Measurements from ENCODE around the gene LRMDA.

LRMDA gene

GRCh38 chr10:76021398-76021797, 590.0 kb downstream of the LRMDA start:
- no peaks in the 10 kb centered on the region for H3K4me1 ChIP-seq (ENCODE audit: insufficient read depth, low read length, poor library complexity, severe bottlenecking)
- no peak overlapping the region for H2AFZ ChIP-seq (ENCODE audit: low read length)
- H3K36me3 ChIP-seq (ENCODE audit: insufficient read depth, low read length) = no peaks in the 10 kb centered on the region
- no peaks in the 10 kb centered on the region for H3F3A ChIP-seq (ENCODE audit: low read depth)
- H3K79me2 ChIP-seq (ENCODE audit: insufficient read depth, low read length) = no peaks in the 10 kb centered on the region
- no peaks in the 10 kb centered on the region for H3K27me3 ChIP-seq (ENCODE audit: insufficient read depth, low read length, poor library complexity, severe bottlenecking)
- H3K4me3 ChIP-seq (ENCODE audit: low read length, poor library complexity, severe bottlenecking) = no peak overlapping the region
- no peaks in the 10 kb centered on the region for H3K9me2 ChIP-seq (replicated peaks; ENCODE audit: low read depth, low read length)
- no peaks in the 10 kb centered on the region for H4K20me1 ChIP-seq (ENCODE audit: insufficient read depth, low read length, poor library complexity, severe bottlenecking)
- TF ChIP-seq EZH2phosphoT487 (IDR thresholded peaks at IDR 0.05; ENCODE audit: borderline replicate concordance) (no peak), CTCF (conservative IDR thresholded peaks at IDR 0.05; ENCODE audit: low read length) (no peak)
- H3K9me3 ChIP-seq (ENCODE audit: insufficient read depth, low read depth, low read length) = no peaks in the 10 kb centered on the region
- H3K9ac ChIP-seq (ENCODE audit: low read depth, low read length, poor library complexity, severe bottlenecking) = no peak overlapping the region
- no peak overlapping the region for H3K4me2 ChIP-seq (ENCODE audit: low read depth, low read length, poor library complexity, severe bottlenecking)

- TF ChIP-seq EZH2phosphoT487 (IDR thresholded peaks at IDR 0.05; ENCODE audit: borderline replicate concordance) = no peak
- TF ChIP-seq CTCF (conservative IDR thresholded peaks at IDR 0.05; ENCODE audit: low read length) = no peak
- H3K27me3 ChIP-seq (ENCODE audit: insufficient read depth, low read length, poor library complexity, severe bottlenecking) = no peaks in the 10 kb centered on the region
- H3K9me2 ChIP-seq (replicated peaks; ENCODE audit: low read depth, low read length) = no peaks in the 10 kb centered on the region
- no peaks in the 10 kb centered on the region for H3F3A ChIP-seq (ENCODE audit: low read depth)
- H3K9me3 ChIP-seq (ENCODE audit: insufficient read depth, low read depth, low read length) = no peaks in the 10 kb centered on the region
- no peaks in the 10 kb centered on the region for H3K4me1 ChIP-seq (ENCODE audit: insufficient read depth, low read length, poor library complexity, severe bottlenecking)
- no peak overlapping the region for H3K4me2 ChIP-seq (ENCODE audit: low read depth, low read length, poor library complexity, severe bottlenecking)
- no peaks in the 10 kb centered on the region for H3K79me2 ChIP-seq (ENCODE audit: insufficient read depth, low read length)
- no peaks in the 10 kb centered on the region for H4K20me1 ChIP-seq (ENCODE audit: insufficient read depth, low read length, poor library complexity, severe bottlenecking)
- H3K36me3 ChIP-seq (ENCODE audit: insufficient read depth, low read length) = no peaks in the 10 kb centered on the region
- no peak overlapping the region for H3K9ac ChIP-seq (ENCODE audit: low read depth, low read length, poor library complexity, severe bottlenecking)
- H3K4me3 ChIP-seq (ENCODE audit: low read length, poor library complexity, severe bottlenecking) = no peak overlapping the region
- no peak overlapping the region for H2AFZ ChIP-seq (ENCODE audit: low read length)
These were observed 590.9 kb downstream of the LRMDA start for GRCh38 chr10:76022366-76022765.

- TF ChIP-seq CTCF (conservative IDR thresholded peaks at IDR 0.05; ENCODE audit: low read length) = no peak
- TF ChIP-seq EZH2phosphoT487 (IDR thresholded peaks at IDR 0.05; ENCODE audit: borderline replicate concordance) = no peak
These were observed 591.6 kb downstream of the LRMDA start for GRCh38 chr10:76023007-76023406.

More at GRCh38 chr10:76023007-76023406, 591.6 kb downstream of the LRMDA start:
- H3K4me2 ChIP-seq (ENCODE audit: low read depth, low read length, poor library complexity, severe bottlenecking) = no peak overlapping the region
- no peak overlapping the region for H3K9ac ChIP-seq (ENCODE audit: low read depth, low read length, poor library complexity, severe bottlenecking)
- no peak overlapping the region for H2AFZ ChIP-seq (ENCODE audit: low read length)
- no peaks in the 10 kb centered on the region for H4K20me1 ChIP-seq (ENCODE audit: insufficient read depth, low read length, poor library complexity, severe bottlenecking)
- H3K79me2 ChIP-seq (ENCODE audit: insufficient read depth, low read length) = no peaks in the 10 kb centered on the region
- H3K4me1 ChIP-seq (ENCODE audit: insufficient read depth, low read length, poor library complexity, severe bottlenecking) = no peaks in the 10 kb centered on the region
- H3K9me3 ChIP-seq (ENCODE audit: insufficient read depth, low read depth, low read length) = no peaks in the 10 kb centered on the region
- no peaks in the 10 kb centered on the region for H3K9me2 ChIP-seq (replicated peaks; ENCODE audit: low read depth, low read length)
- no peaks in the 10 kb centered on the region for H3K36me3 ChIP-seq (ENCODE audit: insufficient read depth, low read length)
- no peak overlapping the region for H3K4me3 ChIP-seq (ENCODE audit: low read length, poor library complexity, severe bottlenecking)
- no peaks in the 10 kb centered on the region for H3F3A ChIP-seq (ENCODE audit: low read depth)
- no peaks in the 10 kb centered on the region for H3K27me3 ChIP-seq (ENCODE audit: insufficient read depth, low read length, poor library complexity, severe bottlenecking)

Data from Loucy (cell line).